ENCODE measurements around the gene GMCL2. TPM values are rescaled to one million over a fixed set of nuclear protein-coding genes. Genes with fewer than 3 reads are reported as not detected.

GMCL2 gene
- polyA plus RNA-seq, 1 donor (not counting 4 experiments of a cell fraction or from before 2014, with no cell fraction given): not detected

GRCh38 chr5:178182158-178182876 is 4.9 kb downstream of the GMCL2 start:
- DNase-seq (ENCODE audit: low read depth, low spot score): no peak

GRCh38 chr5:178180141-178180863 is 6.9 kb downstream of the GMCL2 start:
- no peak for DNase-seq (ENCODE audit: low read depth, low spot score)
- no peak for TF ChIP-seq EZH2 (IDR thresholded peaks at IDR 0.05; ENCODE audit: low read length)
- Histone ChIP-seq H3K27ac (ENCODE audit: control insufficient read depth, insufficient read depth, low read length) (no peak overlapping the region), H3K27me3 (ENCODE audit: control insufficient read depth, extremely low read depth, insufficient read depth, low read length) (no peaks in the 10 kb centered on the region), H3K4me1 (ENCODE audit: control insufficient read depth, extremely low read depth, insufficient read depth, low read length) (no peaks in the 10 kb centered on the region), H3K4me3 (ENCODE audit: control insufficient read depth in 2 of 3, extremely low read depth in 1 of 3, insufficient read depth in 2 of 3, low read depth in 1 of 3, low read length in 3 of 3) (no peak overlapping the region), H2AFZ (ENCODE audit: control insufficient read depth, low read length) (no peak overlapping the region), H3K9me1 (ENCODE audit: control insufficient read depth, extremely low read depth, insufficient read depth, low read length) (no peaks in the 10 kb centered on the region), H3K36me3 (ENCODE audit: control insufficient read depth in 2 of 2, extremely low read depth in 1 of 2, insufficient read depth in 2 of 2, low read length in 2 of 2) (no peaks in the 10 kb centered on the region), H3K9me3 (ENCODE audit: control insufficient read depth, low read depth, low read length) (no peaks in the 10 kb centered on the region), H3K4me2 (ENCODE audit: control insufficient read depth, extremely low read depth, insufficient read depth, low read depth, low read length) (no peak overlapping the region), H3K79me2 (ENCODE audit: control insufficient read depth, insufficient read depth, low read length) (no peaks in the 10 kb centered on the region), H4K20me1 (ENCODE audit: control insufficient read depth, extremely low read depth, insufficient read depth, low read length) (no peaks in the 10 kb centered on the region), H3K9ac (ENCODE audit: control insufficient read depth, extremely low read depth, insufficient read depth, low read length) (no peak overlapping the region)
- dilution Hi-C loops (cut with MboI; ENCODE audit: extremely low pct_ligation_motif_present, low sequenced_read_pairs): no loop called here
- FAIRE-seq: no peak

More at GRCh38 chr5:178182158-178182876, 4.9 kb downstream of the GMCL2 start:
- Histone ChIP-seq H2AFZ (ENCODE audit: control insufficient read depth, low read length) (no peak overlapping the region), H3K4me2 (ENCODE audit: control insufficient read depth, extremely low read depth, insufficient read depth, low read depth, low read length) (no peak overlapping the region), H3K4me3 (ENCODE audit: control insufficient read depth in 2 of 3, extremely low read depth in 1 of 3, insufficient read depth in 2 of 3, low read depth in 1 of 3, low read length in 3 of 3) (no peak overlapping the region), H3K9ac (ENCODE audit: control insufficient read depth, extremely low read depth, insufficient read depth, low read length) (no peak overlapping the region), H3K9me3 (ENCODE audit: control insufficient read depth, low read depth, low read length) (no peaks in the 10 kb centered on the region), H3K4me1 (ENCODE audit: control insufficient read depth, extremely low read depth, insufficient read depth, low read length) (no peaks in the 10 kb centered on the region), H4K20me1 (ENCODE audit: control insufficient read depth, extremely low read depth, insufficient read depth, low read length) (no peaks in the 10 kb centered on the region), H3K9me1 (ENCODE audit: control insufficient read depth, extremely low read depth, insufficient read depth, low read length) (no peaks in the 10 kb centered on the region), H3K36me3 (ENCODE audit: control insufficient read depth in 2 of 2, extremely low read depth in 1 of 2, insufficient read depth in 2 of 2, low read length in 2 of 2) (no peaks in the 10 kb centered on the region), H3K27me3 (ENCODE audit: control insufficient read depth, extremely low read depth, insufficient read depth, low read length) (no peaks in the 10 kb centered on the region), H3K79me2 (ENCODE audit: control insufficient read depth, insufficient read depth, low read length) (no peaks in the 10 kb centered on the region), H3K27ac (ENCODE audit: control insufficient read depth, insufficient read depth, low read length) (no peak overlapping the region)
- TF ChIP-seq EZH2 (IDR thresholded peaks at IDR 0.05; ENCODE audit: low read length): no peak
- TF ChIP-seq CTCF (optimal IDR thresholded peaks at IDR 0.05 in 1 of 3, IDR thresholded peaks at IDR 0.05 in 1 of 3, conservative IDR thresholded peaks at IDR 0.05 in 1 of 3; ENCODE audit: extremely low read depth in 1 of 3, insufficient read depth in 2 of 3, low read length in 3 of 3): no peak
- FAIRE-seq: no peak
- dilution Hi-C loops (cut with MboI; ENCODE audit: extremely low pct_ligation_motif_present, low sequenced_read_pairs): no loop called here
